ENCODE results near the gene GYG1.

- TF ChIP-seq ZNF274 (IDR thresholded peaks at IDR 0.05; ENCODE audit: borderline replicate concordance, extremely low read depth, low read length) (no peak), CTCF (IDR thresholded peaks at IDR 0.05; ENCODE audit: control extremely low read depth in 1 of 3, insufficient read depth in 1 of 3, low read depth in 1 of 3, low read length in 3 of 3) (no peak), CREB1 (IDR thresholded peaks at IDR 0.05) (no peak), POLR2A (IDR thresholded peaks at IDR 0.05; ENCODE audit: control extremely low read depth in 1 of 2, low read depth in 2 of 2, low read length in 2 of 2) (no peak), MAFK (IDR thresholded peaks at IDR 0.05; ENCODE audit: low read depth, low read length) (no peak), BACH1 (IDR thresholded peaks at IDR 0.05; ENCODE audit: low read length) (no peak), KDM1A (IDR thresholded peaks at IDR 0.05; ENCODE audit: borderline replicate concordance, low read length) (no peak), YY1 (IDR thresholded peaks at IDR 0.05; ENCODE audit: low read depth, low read length) (no peak)
- TF ChIP-seq, protein P1, sequence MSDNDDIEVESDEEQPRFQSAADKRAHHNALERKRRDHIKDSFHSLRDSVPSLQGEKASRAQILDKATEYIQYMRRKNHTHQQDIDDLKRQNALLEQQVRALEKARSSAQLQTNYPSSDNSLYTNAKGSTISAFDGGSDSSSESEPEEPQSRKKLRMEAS (IDR thresholded peaks at IDR 0.05): no peak
Measured at GRCh38 chr3:149055575-149055974, 64.2 kb downstream of the GYG1 start.
